Measurements from ENCODE around the gene OR10H2.

Gene OR10H2

GRCh38 chr19:15727724-15728123, at the start of gene OR10H2:
OR10H2 (plus strand) TSS chr19:15728024; CDS start chr19:15728044, 20 bp downstream.
- TF ChIP-seq GATA2 (IDR thresholded peaks at IDR 0.05; ENCODE audit: low read depth, low read length) (no peak), GATA3 (IDR thresholded peaks at IDR 0.05; ENCODE audit: low read depth, low read length) (no peak)

GRCh38 chr19:15679089-15679488, 48.7 kb upstream of the OR10H2 start:
- no peak for TF ChIP-seq GATA3 (IDR thresholded peaks at IDR 0.05; ENCODE audit: low read depth, low read length)
- TF ChIP-seq GATA2 (IDR thresholded peaks at IDR 0.05; ENCODE audit: low read depth, low read length): no peak

DNA sequence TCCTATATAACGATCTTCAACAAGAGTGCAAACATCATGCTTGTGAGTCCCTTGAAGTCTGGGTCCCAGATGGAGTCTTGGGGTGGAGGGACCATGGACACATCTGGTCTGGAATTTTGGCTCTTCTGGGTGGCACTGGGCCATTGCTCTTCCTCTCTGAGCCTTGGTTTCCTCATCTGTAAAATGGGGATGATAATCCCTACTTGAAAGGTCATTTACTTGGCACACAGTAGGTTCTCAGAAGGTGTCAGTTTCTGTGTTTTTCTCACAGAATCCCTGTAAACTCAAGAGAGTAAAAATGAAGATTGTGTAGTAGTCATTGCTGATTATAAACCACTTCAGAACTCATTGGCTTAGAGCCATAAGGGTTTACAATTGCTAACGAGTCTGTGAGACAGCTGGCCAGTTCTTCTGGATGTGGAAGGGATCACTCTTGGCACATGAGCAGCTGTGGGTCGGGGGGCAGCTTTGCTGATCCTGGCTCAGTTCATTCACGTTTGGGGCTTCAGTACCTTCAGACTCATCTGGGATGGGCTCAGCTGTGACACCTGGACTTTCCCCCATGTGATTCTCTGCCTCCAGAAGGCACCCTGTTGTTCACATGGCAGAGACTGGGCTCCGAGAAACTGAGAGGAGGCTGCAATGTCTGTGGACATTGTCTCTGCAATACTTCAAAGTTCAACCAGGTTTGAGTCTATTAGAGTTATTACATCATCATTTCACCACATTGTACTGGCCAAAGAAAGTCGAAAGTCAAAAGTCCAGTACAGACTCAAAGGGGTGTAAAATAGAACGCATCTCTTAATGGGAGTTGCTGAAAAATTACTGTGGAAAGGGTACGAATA, 47.1 kb upstream of the OR10H2 start:
- TF ChIP-seq GATA2 (IDR thresholded peaks at IDR 0.05; ENCODE audit: low read depth, low read length) (no peak), GATA3 (IDR thresholded peaks at IDR 0.05; ENCODE audit: low read depth, low read length) (no peak)

- TF ChIP-seq GATA3 (IDR thresholded peaks at IDR 0.05; ENCODE audit: low read depth, low read length): no peak
- TF ChIP-seq GATA2 (IDR thresholded peaks at IDR 0.05; ENCODE audit: low read depth, low read length): no peak
Measured at GRCh38 chr19:15683411-15683810, 44.4 kb upstream of the OR10H2 start.

DNA sequence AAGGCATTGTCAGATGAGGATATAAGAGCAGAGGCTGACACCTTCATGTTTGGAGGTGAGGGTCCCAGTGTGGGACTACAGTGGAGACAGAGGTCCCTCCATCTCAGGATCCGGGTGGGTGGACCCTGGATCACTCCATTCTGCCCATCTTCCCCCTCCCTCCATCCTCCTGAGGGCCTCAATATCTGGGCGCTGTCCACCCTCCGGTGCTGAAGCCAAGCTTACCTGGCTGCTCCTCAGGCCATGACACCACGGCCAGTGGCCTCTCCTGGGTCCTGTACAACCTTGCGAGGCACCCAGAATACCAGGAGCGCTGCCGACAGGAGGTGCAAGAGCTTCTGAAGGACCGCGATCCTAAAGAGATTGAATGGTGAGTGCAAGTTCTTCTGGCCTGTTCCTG, 43.0 kb upstream of the OR10H2 start:
- TF ChIP-seq GATA2 (IDR thresholded peaks at IDR 0.05; ENCODE audit: low read depth, low read length): no peak
- TF ChIP-seq GATA3 (IDR thresholded peaks at IDR 0.05; ENCODE audit: low read depth, low read length): no peak

- TF ChIP-seq GATA2 (IDR thresholded peaks at IDR 0.05; ENCODE audit: low read depth, low read length) (no peak), GATA3 (IDR thresholded peaks at IDR 0.05; ENCODE audit: low read depth, low read length) (no peak)
Measured at GRCh38 chr19:15696654-15697194, 31.1 kb upstream of the OR10H2 start.

DNA sequence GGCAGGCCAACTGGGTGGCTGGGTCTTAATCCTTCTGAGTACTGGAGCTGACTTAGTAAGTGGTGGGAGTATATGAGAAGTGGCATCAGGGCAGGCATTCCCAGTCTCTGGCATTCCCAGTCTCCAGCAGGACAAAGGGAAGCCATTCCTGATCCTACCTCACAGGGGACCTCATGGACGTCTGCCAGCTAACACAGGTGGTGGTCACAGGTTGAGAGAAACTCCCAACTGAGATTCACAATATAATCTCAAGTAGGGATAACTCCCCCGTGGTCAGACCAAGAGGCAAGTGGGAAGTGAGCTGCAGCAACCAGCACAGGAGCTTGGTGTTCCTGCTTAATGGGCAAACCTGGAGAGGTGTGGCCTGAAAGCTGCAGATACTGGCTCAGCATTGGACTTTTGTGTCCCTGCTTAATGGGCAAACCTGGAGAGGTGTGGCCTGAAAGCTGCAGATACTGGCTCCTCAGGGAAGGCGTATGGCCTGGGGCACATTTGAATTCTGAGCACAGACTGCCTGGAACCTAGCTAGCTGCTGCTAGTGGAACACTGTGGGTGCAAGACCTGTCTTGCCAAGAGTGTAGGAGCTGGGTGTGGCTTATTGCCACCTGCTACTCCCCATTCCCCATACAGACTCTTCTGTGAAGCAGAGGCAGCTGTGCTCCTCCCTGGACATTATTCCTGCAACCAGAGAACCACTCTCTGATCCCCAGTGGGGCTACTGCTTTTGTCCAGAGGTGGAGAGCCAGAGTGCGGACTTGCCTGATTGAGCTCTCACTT, 25.9 kb upstream of the OR10H2 start:
- TF ChIP-seq GATA2 (IDR thresholded peaks at IDR 0.05; ENCODE audit: low read depth, low read length) (no peak), GATA3 (IDR thresholded peaks at IDR 0.05; ENCODE audit: low read depth, low read length) (no peak)

DNA sequence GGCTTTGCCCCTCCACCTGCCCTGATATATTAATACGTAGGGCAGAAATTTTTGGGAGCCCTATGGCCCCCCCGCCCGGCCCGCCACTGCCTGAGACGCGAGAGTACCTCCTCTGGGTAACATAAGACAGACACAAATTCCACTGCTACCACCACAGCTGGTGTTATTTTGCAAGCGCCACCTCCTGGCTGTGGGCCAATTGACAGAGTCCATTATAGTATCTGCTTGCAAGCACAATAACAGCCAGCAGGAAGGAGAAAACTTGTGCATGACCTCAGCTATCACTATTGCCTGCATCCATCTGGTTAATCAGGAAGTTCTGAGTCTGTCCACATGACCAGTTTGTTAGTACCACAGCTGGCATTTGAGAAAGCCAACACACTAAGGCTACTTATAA, 25.3 kb upstream of the OR10H2 start:
- TF ChIP-seq GATA2 (IDR thresholded peaks at IDR 0.05; ENCODE audit: low read depth, low read length): no peak
- TF ChIP-seq GATA3 (IDR thresholded peaks at IDR 0.05; ENCODE audit: low read depth, low read length): no peak

DNA sequence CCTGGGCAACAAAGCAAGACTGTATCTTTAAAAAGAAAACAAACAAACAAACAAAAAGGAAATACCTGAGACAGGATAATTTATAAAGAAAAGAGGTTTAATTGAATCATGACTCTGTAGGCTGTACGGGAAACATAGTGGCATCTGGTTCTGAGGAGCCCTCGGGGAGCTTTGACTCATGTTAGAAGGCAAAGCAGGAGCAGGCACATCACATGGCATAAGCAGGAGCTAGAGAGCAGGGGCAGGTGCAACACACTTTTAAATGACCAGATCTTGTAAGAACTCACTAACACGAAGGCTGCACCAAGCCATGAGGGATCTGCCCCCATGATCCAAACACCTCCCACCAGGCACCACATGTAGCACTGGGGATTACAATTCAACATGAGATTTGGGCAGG, 13.2 kb upstream of the OR10H2 start:
- no peak for TF ChIP-seq GATA2 (IDR thresholded peaks at IDR 0.05; ENCODE audit: low read depth, low read length)
- no peak for TF ChIP-seq GATA3 (IDR thresholded peaks at IDR 0.05; ENCODE audit: low read depth, low read length)

DNA sequence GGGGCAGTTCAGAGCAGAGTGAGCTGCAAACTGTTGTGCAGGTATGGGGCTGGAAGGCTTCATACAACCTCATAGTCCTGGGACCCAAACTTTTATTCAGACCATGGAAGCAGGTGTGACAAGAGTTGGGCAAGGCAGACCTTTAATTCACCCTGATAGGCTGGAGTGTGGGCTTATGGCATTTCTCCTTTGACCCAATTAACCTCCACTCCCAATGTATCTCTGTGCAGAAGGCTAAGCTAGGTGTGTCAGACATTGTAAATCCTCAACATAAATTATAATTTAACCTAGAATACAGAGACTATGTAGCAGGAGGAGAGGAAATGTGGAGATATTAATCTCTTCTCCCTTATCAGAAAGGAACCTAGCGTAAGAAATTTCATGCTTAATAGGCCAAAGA, 12.2 kb upstream of the OR10H2 start:
- TF ChIP-seq GATA3 (IDR thresholded peaks at IDR 0.05; ENCODE audit: low read depth, low read length) (no peak), GATA2 (IDR thresholded peaks at IDR 0.05; ENCODE audit: low read depth, low read length) (no peak)

- TF ChIP-seq GATA3 (IDR thresholded peaks at IDR 0.05; ENCODE audit: low read depth, low read length) (no peak), GATA2 (IDR thresholded peaks at IDR 0.05; ENCODE audit: low read depth, low read length) (no peak)
Measured at GRCh38 chr19:15717809-15718208, 10.0 kb upstream of the OR10H2 start.

GRCh38 chr19:15721268-15721667, 6.6 kb upstream of the OR10H2 start:
- TF ChIP-seq GATA3 (IDR thresholded peaks at IDR 0.05; ENCODE audit: low read depth, low read length) (no peak), GATA2 (IDR thresholded peaks at IDR 0.05; ENCODE audit: low read depth, low read length) (no peak)

GRCh38 chr19:15722956-15723355, 4.9 kb upstream of the OR10H2 start:
- no peak for TF ChIP-seq GATA2 (IDR thresholded peaks at IDR 0.05; ENCODE audit: low read depth, low read length)
- no peak for TF ChIP-seq GATA3 (IDR thresholded peaks at IDR 0.05; ENCODE audit: low read depth, low read length)

DNA sequence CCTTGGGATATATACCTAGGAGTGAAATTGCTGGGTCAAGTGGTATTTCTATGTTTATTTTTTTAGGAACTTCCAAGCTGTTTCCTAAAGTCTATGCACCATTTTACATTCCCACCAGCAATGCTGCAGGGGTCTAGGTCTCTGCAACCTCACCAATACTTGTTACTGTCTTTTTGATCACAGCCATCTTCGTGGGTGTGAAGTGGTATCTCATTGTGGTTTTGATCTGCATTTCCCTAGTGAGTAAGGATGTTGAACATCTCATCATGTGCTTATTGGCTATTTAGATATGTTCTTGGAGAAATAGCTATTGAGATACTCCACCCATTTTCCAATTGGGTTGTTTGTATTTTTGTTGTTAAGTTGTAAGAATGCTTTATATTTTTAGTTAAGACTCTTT, 2.7 kb downstream of the OR10H2 start:
- no peak for TF ChIP-seq GATA3 (IDR thresholded peaks at IDR 0.05; ENCODE audit: low read depth, low read length)
- no peak for TF ChIP-seq GATA2 (IDR thresholded peaks at IDR 0.05; ENCODE audit: low read depth, low read length)

Measured in SH-SY5Y (cell line).